Measurements from ENCODE around the gene SMG1. TPM values are rescaled to one million over a fixed set of nuclear protein-coding genes. Genes with fewer than 3 reads are reported as not detected.
"Not testable (repeated sequence)": the region's sequence is repeated elsewhere in the genome, so short reads cannot be mapped to it uniquely, and the experiment has no call there.

The SMG1 gene
- polyA plus RNA-seq (2013) = 57.8 TPM

- H3K9me3 ChIP-seq (ENCODE audit: control extremely low read depth in 1 of 5, control insufficient read depth in 4 of 5, insufficient read depth in 2 of 5, low read depth in 1 of 5, low read length in 4 of 5); H3K27me3 ChIP-seq (replicated peaks in 2 of 5; ENCODE audit: control insufficient read depth in 4 of 5, insufficient read depth in 5 of 5, low read length in 4 of 5); CTCF ChIA-PET; H3K36me3 ChIP-seq (ENCODE audit: control insufficient read depth in 4 of 4, insufficient read depth in 4 of 4, low read length in 3 of 4): not testable (repeated sequence)
- Histone ChIP-seq H3K4me3 (ENCODE audit: control insufficient read depth in 1 of 7, extremely low read depth in 1 of 7, insufficient read depth in 4 of 7, low read depth in 2 of 7, low read length in 6 of 7) (peak within 1 kb of the TSS; percentile 64 to 82 (median 75)), H3K27ac (ENCODE audit: insufficient read depth in 1 of 2, low read depth in 1 of 2, low read length in 2 of 2, poor library complexity in 1 of 2, severe bottlenecking in 2 of 2) (peak within 1 kb of the TSS; percentile 64 to 90), H3K4me1 (ENCODE audit: control extremely low read depth in 1 of 4, control insufficient read depth in 4 of 4, insufficient read depth in 4 of 4, low read length in 3 of 4) (peaks cover 5 to 20% (median 15%) of the 10 kb centered on the region in 4 experiments)
- POLR2A ChIA-PET = interaction anchor here (0.7 to 0.8 kb wide), 2 partner anchors 20 to 123 kb away, joined by 3 to 4 read pairs; no protein-coding TSS in a partner anchor
- 0% methylated on average over 76 of the region's 104 CpGs for WGBS (ENCODE audit: insufficient coverage)
- peak; percentile 87 to 94 (median 94) for DNase-seq
These were observed at the start of gene SMG1 for GRCh38 chr16:18925986-18926865. Gene SMG1 (minus strand): TSS chr16:18926408. CDS start chr16:18926041, 367 bp downstream.

- WGBS (ENCODE audit: insufficient coverage) = 100% methylated on average over 1 of the region's 3 CpGs
- Histone ChIP-seq H3K4me3 (ENCODE audit: control insufficient read depth in 1 of 7, extremely low read depth in 1 of 7, insufficient read depth in 4 of 7, low read depth in 2 of 7, low read length in 6 of 7) (no peak overlapping the region), H3K27me3 (replicated peaks in 2 of 5; ENCODE audit: control insufficient read depth in 4 of 5, insufficient read depth in 5 of 5, low read length in 4 of 5) (peaks cover 0 to 4% (median 2%) of the 10 kb centered on the region in 5 experiments), H3K4me1 (ENCODE audit: control extremely low read depth in 1 of 4, control insufficient read depth in 4 of 4, insufficient read depth in 4 of 4, low read length in 3 of 4) (no peaks in the 10 kb centered on the region), H3K27ac (ENCODE audit: insufficient read depth in 1 of 2, low read depth in 1 of 2, low read length in 2 of 2, poor library complexity in 1 of 2, severe bottlenecking in 2 of 2) (no peak overlapping the region), H3K9me3 (ENCODE audit: control extremely low read depth in 1 of 5, control insufficient read depth in 4 of 5, insufficient read depth in 2 of 5, low read depth in 1 of 5, low read length in 4 of 5) (no peaks in the 10 kb centered on the region), H3K36me3 (ENCODE audit: control insufficient read depth in 4 of 4, insufficient read depth in 4 of 4, low read length in 3 of 4) (no peaks in the 10 kb centered on the region)
- DNase-seq = no peak
- ChIA-PET POLR2A (interaction anchor here (1.0 kb wide), 1 partner anchor 13 kb away, joined by 3 read pairs; no protein-coding TSS in a partner anchor), CTCF (interaction anchor here (0.8 to 2.1 kb wide), 3 partner anchors 8 to 14 kb away, joined by 3 to 6 read pairs (median 3); partner anchors contain the start of gene TMC7)
These were observed 48.9 kb upstream of the SMG1 start for GRCh38 chr16:18975109-18975508.

GRCh38 chr16:18969855-18970240 is 43.6 kb upstream of the SMG1 start:
- H3K9me3 ChIP-seq (ENCODE audit: control extremely low read depth in 1 of 5, control insufficient read depth in 4 of 5, insufficient read depth in 2 of 5, low read depth in 1 of 5, low read length in 4 of 5) = no peaks in the 10 kb centered on the region
- no peaks in the 10 kb centered on the region for H3K36me3 ChIP-seq (ENCODE audit: control insufficient read depth in 4 of 4, insufficient read depth in 4 of 4, low read length in 3 of 4)
- H3K27ac ChIP-seq (ENCODE audit: insufficient read depth in 1 of 2, low read depth in 1 of 2, low read length in 2 of 2, poor library complexity in 1 of 2, severe bottlenecking in 2 of 2) = no peak overlapping the region
- H3K4me3 ChIP-seq (ENCODE audit: control insufficient read depth in 1 of 7, extremely low read depth in 1 of 7, insufficient read depth in 4 of 7, low read depth in 2 of 7, low read length in 6 of 7) = no peak overlapping the region
- ChIA-PET POLR2A (no interaction called here), CTCF (interaction anchor here (0.9 to 1.5 kb wide), 5 partner anchors 10 to 168 kb away, joined by 4 to 5 read pairs (median 4); partner anchors contain the start of genes ARL6IP1 and TMC7)
- no peak for DNase-seq
- no peaks in the 10 kb centered on the region for H3K27me3 ChIP-seq (replicated peaks in 2 of 5; ENCODE audit: control insufficient read depth in 4 of 5, insufficient read depth in 5 of 5, low read length in 4 of 5)
- WGBS (ENCODE audit: insufficient coverage) = 92% methylated on average over 2 of the region's 4 CpGs
- H3K4me1 ChIP-seq (ENCODE audit: control extremely low read depth in 1 of 4, control insufficient read depth in 4 of 4, insufficient read depth in 4 of 4, low read length in 3 of 4) = peaks cover 0 to 5% (median 3%) of the 10 kb centered on the region in 4 experiments

- Histone ChIP-seq H3K27ac (ENCODE audit: insufficient read depth in 1 of 2, low read depth in 1 of 2, low read length in 2 of 2, poor library complexity in 1 of 2, severe bottlenecking in 2 of 2) (no peak overlapping the region), H3K27me3 (replicated peaks in 2 of 5; ENCODE audit: control insufficient read depth in 4 of 5, insufficient read depth in 5 of 5, low read length in 4 of 5) (no peaks in the 10 kb centered on the region), H3K9me3 (ENCODE audit: control extremely low read depth in 1 of 5, control insufficient read depth in 4 of 5, insufficient read depth in 2 of 5, low read depth in 1 of 5, low read length in 4 of 5) (no peaks in the 10 kb centered on the region), H3K4me3 (ENCODE audit: control insufficient read depth in 1 of 7, extremely low read depth in 1 of 7, insufficient read depth in 4 of 7, low read depth in 2 of 7, low read length in 6 of 7) (peak overlapping the region in 5 of 7 experiments; percentile 41 to 70 (median 50)), H3K36me3 (ENCODE audit: control insufficient read depth in 4 of 4, insufficient read depth in 4 of 4, low read length in 3 of 4) (no peaks in the 10 kb centered on the region), H3K4me1 (ENCODE audit: control extremely low read depth in 1 of 4, control insufficient read depth in 4 of 4, insufficient read depth in 4 of 4, low read length in 3 of 4) (peaks cover 0 to 5% (median 3%) of the 10 kb centered on the region in 4 experiments)
- POLR2A ChIA-PET = no interaction called here
- CTCF ChIA-PET = interaction anchor here (0.7 to 1.5 kb wide), 5 partner anchors 9 to 167 kb away, joined by 3 to 5 read pairs (median 4); partner anchors contain the start of gene ARL6IP1
- 26% methylated on average over 16 of the region's 18 CpGs for WGBS (ENCODE audit: insufficient coverage)
- peak; percentile 61 to 72 (median 64) for DNase-seq
These were observed 43.0 kb upstream of the SMG1 start for GRCh38 chr16:18969050-18969854.

GRCh38 chr16:18966791-18967190 is 40.6 kb upstream of the SMG1 start:
- POLR2A ChIA-PET = no interaction called here
- Histone ChIP-seq H3K36me3 (ENCODE audit: control insufficient read depth in 4 of 4, insufficient read depth in 4 of 4, low read length in 3 of 4) (no peaks in the 10 kb centered on the region), H3K9me3 (ENCODE audit: control extremely low read depth in 1 of 5, control insufficient read depth in 4 of 5, insufficient read depth in 2 of 5, low read depth in 1 of 5, low read length in 4 of 5) (no peaks in the 10 kb centered on the region), H3K27ac (ENCODE audit: insufficient read depth in 1 of 2, low read depth in 1 of 2, low read length in 2 of 2, poor library complexity in 1 of 2, severe bottlenecking in 2 of 2) (no peak overlapping the region), H3K4me3 (ENCODE audit: control insufficient read depth in 1 of 7, extremely low read depth in 1 of 7, insufficient read depth in 4 of 7, low read depth in 2 of 7, low read length in 6 of 7) (no peak overlapping the region), H3K4me1 (ENCODE audit: control extremely low read depth in 1 of 4, control insufficient read depth in 4 of 4, insufficient read depth in 4 of 4, low read length in 3 of 4) (peaks cover 0 to 5% (median 3%) of the 10 kb centered on the region in 4 experiments), H3K27me3 (replicated peaks in 2 of 5; ENCODE audit: control insufficient read depth in 4 of 5, insufficient read depth in 5 of 5, low read length in 4 of 5) (peaks cover 0 to 1% (median 0%) of the 10 kb centered on the region in 5 experiments)
- WGBS (ENCODE audit: insufficient coverage) = 97% methylated on average over 5 of the region's 5 CpGs
- no peak for DNase-seq
- CTCF ChIA-PET = no interaction called here

GRCh38 chr16:18965555-18965954 is 39.3 kb upstream of the SMG1 start:
- ChIA-PET POLR2A (no interaction called here), CTCF (no interaction called here)
- Histone ChIP-seq H3K4me1 (ENCODE audit: control extremely low read depth in 1 of 4, control insufficient read depth in 4 of 4, insufficient read depth in 4 of 4, low read length in 3 of 4) (peaks cover 0 to 5% (median 3%) of the 10 kb centered on the region in 4 experiments), H3K4me3 (ENCODE audit: control insufficient read depth in 1 of 7, extremely low read depth in 1 of 7, insufficient read depth in 4 of 7, low read depth in 2 of 7, low read length in 6 of 7) (no peak overlapping the region), H3K27me3 (replicated peaks in 2 of 5; ENCODE audit: control insufficient read depth in 4 of 5, insufficient read depth in 5 of 5, low read length in 4 of 5) (peaks cover 0 to 1% (median 0%) of the 10 kb centered on the region in 5 experiments), H3K27ac (ENCODE audit: insufficient read depth in 1 of 2, low read depth in 1 of 2, low read length in 2 of 2, poor library complexity in 1 of 2, severe bottlenecking in 2 of 2) (no peak overlapping the region), H3K36me3 (ENCODE audit: control insufficient read depth in 4 of 4, insufficient read depth in 4 of 4, low read length in 3 of 4) (no peaks in the 10 kb centered on the region), H3K9me3 (ENCODE audit: control extremely low read depth in 1 of 5, control insufficient read depth in 4 of 5, insufficient read depth in 2 of 5, low read depth in 1 of 5, low read length in 4 of 5) (no peaks in the 10 kb centered on the region)
- peak in 1 of 3 donors; percentile 3 for DNase-seq
- no CpG with 5 or more reads among the region's 5 CpGs for WGBS (ENCODE audit: insufficient coverage)

Measured in common myeloid progenitor, CD34-positive (primary cell).